HL-60 (cell line): ENCODE data around the gene CORO6.

Source experiments
- DNase-seq, 2 experiments: peaks; one replicate each; pipeline ENCODE4 v3.0.0-alpha.2; 2010 to 2020; ENCODE audit warnings: low read depth in 1 of 2, low spot score in 1 of 2
- H3K27ac ChIP-seq: fragments of 250-450 bp; sonication (Bioruptor Pico); replicated peaks from 2 replicates; pipeline ENCODE4 v1.5.1; 2020; ENCODE audit warnings: mild to moderate bottlenecking, moderate library complexity
- H3K27me3 ChIP-seq: fragments of 250-450 bp; sonication (Bioruptor Pico); 2 replicates; pipeline ENCODE4 v1.5.1; 2021; ENCODE audit warnings: mild to moderate bottlenecking, moderate library complexity; ENCODE audit not compliant: insufficient read depth, poor library complexity, severe bottlenecking
- H3K4me3 ChIP-seq: replicated peaks from 2 replicates; pipeline ENCODE4 v1.5.1; 2011; ENCODE audit warnings: mild to moderate bottlenecking, control low read depth, low read length; ENCODE audit not compliant: insufficient read depth
- CTCF ChIP-seq: IDR thresholded peaks from one replicate; pipeline ENCODE4 v1.5.1; 2011; ENCODE audit warnings: low read length, control low read depth, inconsistent platforms; ENCODE audit not compliant: insufficient read depth
- GABPA ChIP-seq: IDR thresholded peaks from 2 replicates; pipeline ENCODE4 v1.6.1; 2012; ENCODE audit warnings: low read depth
- POLR2AphosphoS5 ChIP-seq: IDR thresholded peaks from 2 replicates; pipeline ENCODE4 v1.6.1; 2012; ENCODE audit warnings: low read depth
- SPI1 ChIP-seq: IDR thresholded peaks from 2 replicates; pipeline ENCODE4 v1.6.1; 2012; ENCODE audit warnings: low read depth, mild to moderate bottlenecking, borderline replicate concordance
- TF ChIP-seq, protein P1 (sequence below): IDR thresholded peaks from 2 replicates; pipeline ENCODE4 v1.6.1; 2012; ENCODE audit warnings: low read depth; ENCODE audit not compliant: insufficient replicate concordance

CORO6 gene

DNA sequence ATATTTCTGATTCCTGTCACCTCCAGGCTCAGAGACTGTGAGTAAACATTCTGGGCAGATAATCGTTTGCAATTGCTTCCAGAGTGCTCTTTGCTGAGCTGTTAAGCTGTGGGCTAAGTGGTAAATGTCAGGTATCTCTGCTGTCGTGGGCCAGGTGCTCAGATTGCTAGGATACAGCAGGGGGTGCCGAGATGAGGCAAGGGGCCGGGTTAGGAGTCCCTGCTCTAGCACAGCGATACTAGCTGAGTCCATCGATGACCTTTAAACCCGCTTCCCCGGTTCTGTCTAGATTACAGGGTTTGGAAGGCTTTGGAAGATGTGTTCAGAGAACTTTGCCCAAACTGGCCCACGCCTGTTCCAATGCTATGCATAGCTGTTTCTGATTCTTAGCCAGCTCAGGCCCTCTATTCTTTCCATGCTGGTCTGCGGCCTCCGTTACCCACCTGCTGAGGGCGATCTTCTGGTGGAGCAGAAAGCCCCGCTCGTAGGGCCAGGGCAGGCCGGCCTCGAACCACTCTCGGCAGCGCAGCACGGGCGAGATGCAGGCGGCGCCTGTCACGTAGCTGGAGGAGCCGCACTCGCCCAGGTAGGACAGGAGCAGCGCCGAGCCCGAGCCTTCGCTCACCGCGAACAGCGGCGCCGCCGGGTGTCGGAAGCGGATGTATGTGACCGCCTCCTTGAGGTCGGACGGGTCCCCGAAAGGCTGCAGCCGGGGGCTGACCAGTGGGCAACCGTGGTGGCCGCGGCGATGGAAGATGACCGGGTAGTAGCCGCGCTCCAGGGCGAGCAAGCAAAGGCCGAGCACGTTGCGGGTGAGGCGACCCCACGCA, 56.9 kb downstream of the CORO6 start:
- Histone ChIP-seq H3K27ac (peak overlapping the region; percentile 57), H3K27me3 (no peaks in the 10 kb centered on the region), H3K4me3 (peak overlapping the region; percentile 76)
- TF ChIP-seq GABPA (no peak), SPI1 (no peak), POLR2AphosphoS5 (no peak), CTCF (no peak)
- TF ChIP-seq, protein P1, sequence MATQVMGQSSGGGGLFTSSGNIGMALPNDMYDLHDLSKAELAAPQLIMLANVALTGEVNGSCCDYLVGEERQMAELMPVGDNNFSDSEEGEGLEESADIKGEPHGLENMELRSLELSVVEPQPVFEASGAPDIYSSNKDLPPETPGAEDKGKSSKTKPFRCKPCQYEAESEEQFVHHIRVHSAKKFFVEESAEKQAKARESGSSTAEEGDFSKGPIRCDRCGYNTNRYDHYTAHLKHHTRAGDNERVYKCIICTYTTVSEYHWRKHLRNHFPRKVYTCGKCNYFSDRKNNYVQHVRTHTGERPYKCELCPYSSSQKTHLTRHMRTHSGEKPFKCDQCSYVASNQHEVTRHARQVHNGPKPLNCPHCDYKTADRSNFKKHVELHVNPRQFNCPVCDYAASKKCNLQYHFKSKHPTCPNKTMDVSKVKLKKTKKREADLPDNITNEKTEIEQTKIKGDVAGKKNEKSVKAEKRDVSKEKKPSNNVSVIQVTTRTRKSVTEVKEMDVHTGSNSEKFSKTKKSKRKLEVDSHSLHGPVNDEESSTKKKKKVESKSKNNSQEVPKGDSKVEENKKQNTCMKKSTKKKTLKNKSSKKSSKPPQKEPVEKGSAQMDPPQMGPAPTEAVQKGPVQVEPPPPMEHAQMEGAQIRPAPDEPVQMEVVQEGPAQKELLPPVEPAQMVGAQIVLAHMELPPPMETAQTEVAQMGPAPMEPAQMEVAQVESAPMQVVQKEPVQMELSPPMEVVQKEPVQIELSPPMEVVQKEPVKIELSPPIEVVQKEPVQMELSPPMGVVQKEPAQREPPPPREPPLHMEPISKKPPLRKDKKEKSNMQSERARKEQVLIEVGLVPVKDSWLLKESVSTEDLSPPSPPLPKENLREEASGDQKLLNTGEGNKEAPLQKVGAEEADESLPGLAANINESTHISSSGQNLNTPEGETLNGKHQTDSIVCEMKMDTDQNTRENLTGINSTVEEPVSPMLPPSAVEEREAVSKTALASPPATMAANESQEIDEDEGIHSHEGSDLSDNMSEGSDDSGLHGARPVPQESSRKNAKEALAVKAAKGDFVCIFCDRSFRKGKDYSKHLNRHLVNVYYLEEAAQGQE: no peak
- DNase-seq: peak in 1 of 2 experiments; percentile 58
